SIG-M5 (cell line): ENCODE measurements around the gene MROH2A.

Experiments
- DNase-seq: peaks from one replicate; lab custom pipeline; 2025; lab: John Stamatoyannopoulos, UW

The MROH2A gene

GRCh38 chr2:233801357-233802131 lies 23.4 kb downstream of the MROH2A start:
- no peak for DNase-seq

GRCh38 chr2:233802132-233802815 lies 24.1 kb downstream of the MROH2A start:
- no peak for DNase-seq

- no peak for DNase-seq
Measured at GRCh38 chr2:233803292-233803911, 25.3 kb downstream of the MROH2A start.

GRCh38 chr2:233803994-233804393 lies 25.9 kb downstream of the MROH2A start:
- no peak for DNase-seq

GRCh38 chr2:233807215-233807865 lies 29.2 kb downstream of the MROH2A start:
- no peak for DNase-seq

- no peak for DNase-seq
Measured at GRCh38 chr2:233807966-233808935, 30.1 kb downstream of the MROH2A start.

GRCh38 chr2:233810385-233810784 lies 32.3 kb downstream of the MROH2A start:
- DNase-seq = no peak

- no peak for DNase-seq
Measured at GRCh38 chr2:233811087-233811486, 33.0 kb downstream of the MROH2A start.

GRCh38 chr2:233811732-233812131 lies 33.6 kb downstream of the MROH2A start:
- DNase-seq = no peak

- DNase-seq = no peak
Measured at GRCh38 chr2:233813236-233814055, 35.3 kb downstream of the MROH2A start.

GRCh38 chr2:233814056-233814835 lies 36.1 kb downstream of the MROH2A start:
- DNase-seq = no peak

GRCh38 chr2:233815861-233816260 lies 37.7 kb downstream of the MROH2A start:
- DNase-seq = no peak

GRCh38 chr2:233816334-233816733 lies 38.2 kb downstream of the MROH2A start:
- DNase-seq = no peak

- DNase-seq = no peak
Measured at GRCh38 chr2:233816771-233817170, 38.6 kb downstream of the MROH2A start.

GRCh38 chr2:233817361-233817911 lies 39.3 kb downstream of the MROH2A start:
- no peak for DNase-seq

GRCh38 chr2:233817995-233818638 lies 40.0 kb downstream of the MROH2A start:
- no peak for DNase-seq

GRCh38 chr2:233818639-233819621 lies 40.8 kb downstream of the MROH2A start:
- no peak for DNase-seq
